ENCODE measurements around the gene CTRL.

Gene CTRL

GRCh38 chr16:67966549-67967182 lies 35.0 kb upstream of the CTRL start (continued):
- TF ChIP-seq PATZ1 (tag by site-specific recombination; IDR thresholded peaks at IDR 0.05) (no peak; the same call in 1 of the 2 replicates), ZNF449 (tag by site-specific recombination; IDR thresholded peaks at IDR 0.05) (no peak), KLF9 (tag by site-specific recombination; IDR thresholded peaks at IDR 0.05; ENCODE audit: low read depth) (0 out of 2 replicates have a peak, but pooled peaks have one; percentile 27), MZF1 (tag by site-specific recombination; IDR thresholded peaks at IDR 0.05; ENCODE audit: borderline replicate concordance) (0 out of 2 replicates have a peak, but pooled peaks have one; percentile 31), ZNF169 (tag by site-specific recombination; IDR thresholded peaks at IDR 0.05) (no peak), ZNF10 (tag by site-specific recombination; IDR thresholded peaks at IDR 0.05) (no peak), PRDM2 (tag by site-specific recombination; IDR thresholded peaks at IDR 0.05; ENCODE audit: borderline replicate concordance) (no peak), GLIS2 (tag by site-specific recombination; IDR thresholded peaks at IDR 0.05) (peak; percentile 66), ZNF366 (tag by site-specific recombination; conservative IDR thresholded peaks at IDR 0.05) (0 out of 2 replicates have a peak, but pooled peaks have one; percentile 10), BCL6B (tag by site-specific recombination; IDR thresholded peaks at IDR 0.05) (no peak), ZNF239 (tag by site-specific recombination; IDR thresholded peaks at IDR 0.05) (no peak), IKZF3 (tag by site-specific recombination; IDR thresholded peaks at IDR 0.05) (no peak), ZBTB6 (tag by site-specific recombination; IDR thresholded peaks at IDR 0.05) (no peak), ZNF184 (tag by site-specific recombination; IDR thresholded peaks at IDR 0.05) (no peak), ZFP37 (tag by site-specific recombination; IDR thresholded peaks at IDR 0.05) (no peak), ZNF747 (tag by site-specific recombination; IDR thresholded peaks at IDR 0.05) (no peak), REST (tag by site-specific recombination; IDR thresholded peaks at IDR 0.05) (no peak), HIC1 (tag by site-specific recombination; IDR thresholded peaks at IDR 0.05) (no peak), BCL11B (tag by site-specific recombination; IDR thresholded peaks at IDR 0.05; ENCODE audit: low read depth) (no peak)

Measured in HEK293 (cell line).